ENCODE measurements around the gene AIF1.

DNA sequence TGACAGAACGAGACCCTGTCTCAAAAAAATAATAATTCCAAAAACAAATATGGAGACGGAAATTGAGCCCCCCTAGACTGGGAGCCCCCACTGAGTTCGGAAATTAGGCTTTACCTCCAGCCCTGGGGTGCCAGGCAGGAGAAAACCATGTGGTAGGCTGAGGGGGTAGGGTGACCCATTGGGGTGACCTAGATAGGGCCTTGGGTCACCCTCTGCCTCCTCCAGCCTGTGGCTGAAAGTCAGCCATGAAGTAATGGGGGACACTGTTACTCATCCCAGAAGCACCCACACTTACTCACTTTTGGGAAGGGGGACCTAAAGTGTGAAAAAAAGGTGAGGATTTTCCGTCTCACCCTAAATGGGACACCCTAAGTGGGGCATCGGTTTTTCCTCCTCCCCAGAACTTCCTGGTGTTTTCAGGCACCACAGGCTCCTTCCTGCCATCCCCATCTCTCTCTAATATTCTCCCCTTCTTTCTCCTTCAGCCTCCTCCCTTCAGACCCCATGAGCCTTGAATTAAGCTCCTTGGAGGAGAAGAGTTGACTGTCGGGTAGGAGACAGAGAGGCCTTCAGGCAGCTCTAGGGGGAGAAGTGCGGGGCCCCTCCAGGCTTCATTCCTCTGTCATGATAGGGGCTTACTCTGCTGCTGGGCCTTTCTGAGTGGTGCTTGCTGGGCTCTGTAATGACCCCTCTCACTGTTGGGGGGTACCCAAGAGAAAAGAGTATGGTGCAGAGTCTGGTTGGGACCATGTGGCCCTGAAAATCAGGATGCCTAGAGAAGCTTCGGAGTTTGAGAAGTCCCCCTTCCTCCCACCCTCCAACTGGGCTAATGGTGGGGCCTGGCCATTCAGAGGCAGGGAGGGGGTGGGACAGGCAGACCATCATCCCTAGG lies 35.2 kb upstream of the AIF1 start:
- TF ChIP-seq, protein P1, sequence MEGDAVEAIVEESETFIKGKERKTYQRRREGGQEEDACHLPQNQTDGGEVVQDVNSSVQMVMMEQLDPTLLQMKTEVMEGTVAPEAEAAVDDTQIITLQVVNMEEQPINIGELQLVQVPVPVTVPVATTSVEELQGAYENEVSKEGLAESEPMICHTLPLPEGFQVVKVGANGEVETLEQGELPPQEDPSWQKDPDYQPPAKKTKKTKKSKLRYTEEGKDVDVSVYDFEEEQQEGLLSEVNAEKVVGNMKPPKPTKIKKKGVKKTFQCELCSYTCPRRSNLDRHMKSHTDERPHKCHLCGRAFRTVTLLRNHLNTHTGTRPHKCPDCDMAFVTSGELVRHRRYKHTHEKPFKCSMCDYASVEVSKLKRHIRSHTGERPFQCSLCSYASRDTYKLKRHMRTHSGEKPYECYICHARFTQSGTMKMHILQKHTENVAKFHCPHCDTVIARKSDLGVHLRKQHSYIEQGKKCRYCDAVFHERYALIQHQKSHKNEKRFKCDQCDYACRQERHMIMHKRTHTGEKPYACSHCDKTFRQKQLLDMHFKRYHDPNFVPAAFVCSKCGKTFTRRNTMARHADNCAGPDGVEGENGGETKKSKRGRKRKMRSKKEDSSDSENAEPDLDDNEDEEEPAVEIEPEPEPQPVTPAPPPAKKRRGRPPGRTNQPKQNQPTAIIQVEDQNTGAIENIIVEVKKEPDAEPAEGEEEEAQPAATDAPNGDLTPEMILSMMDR (optimal IDR thresholded peaks at IDR 0.05 in 1 of 3, IDR thresholded peaks at IDR 0.05 in 1 of 3, conservative IDR thresholded peaks at IDR 0.05 in 1 of 3; ENCODE audit: extremely low read depth in 1 of 3, insufficient read depth in 2 of 3, low read length in 3 of 3) = no peak
- TF ChIP-seq EZH2 (IDR thresholded peaks at IDR 0.05; ENCODE audit: low read length) = no peak
